ENCODE measurements around the gene ZNF580. TPM values are rescaled to one million over a fixed set of nuclear protein-coding genes. Genes with fewer than 3 reads are reported as not detected.

The ZNF580 gene
- total RNA-seq, 1 experiment from 2014 or later, result 38.5 TPM

DNA sequence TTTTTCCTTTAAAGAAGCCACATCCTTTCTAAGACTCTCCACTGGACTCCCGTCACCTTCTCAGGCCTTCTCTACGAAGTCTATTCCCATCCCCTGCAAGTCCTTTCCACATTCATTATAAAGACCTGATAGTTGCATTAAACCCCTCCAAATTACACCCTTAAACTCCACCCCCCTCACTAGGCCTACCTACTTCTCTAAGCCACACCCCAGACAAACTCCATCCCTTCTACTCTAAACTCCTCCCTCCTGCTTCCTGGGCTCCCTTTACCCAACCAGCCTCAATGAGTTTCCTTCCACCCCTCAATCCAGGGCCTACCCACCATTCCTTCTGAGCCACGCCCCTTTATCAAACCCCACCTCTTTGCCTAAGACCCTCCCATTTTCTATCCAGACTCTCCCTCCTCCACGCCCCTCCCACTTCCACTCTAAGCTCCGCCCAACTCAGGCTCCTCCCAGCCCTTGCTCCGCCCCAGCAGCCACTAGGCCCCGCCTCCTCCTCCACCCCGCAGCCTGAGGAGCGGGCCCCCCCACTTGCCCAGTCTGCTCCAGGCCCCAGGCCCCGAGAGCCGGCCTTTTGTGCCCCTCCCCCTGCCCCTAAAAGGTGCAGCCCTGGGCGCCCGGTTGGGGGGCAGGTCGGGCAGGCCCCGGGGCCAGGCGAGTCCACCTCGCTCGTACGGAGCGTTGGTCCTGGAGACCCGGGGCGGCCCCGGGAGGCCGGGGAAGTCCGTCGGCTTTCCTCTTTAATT lies 41.9 kb upstream of the ZNF580 start:
- Histone ChIP-seq H3K9me3 (no peaks in the 10 kb centered on the region), H3K27me3 (replicated peaks; ENCODE audit: control insufficient read depth, insufficient read depth, low read length) (no peaks in the 10 kb centered on the region), H3K36me3 (ENCODE audit: control insufficient read depth, insufficient read depth, low read length) (peaks cover 3% of the 10 kb centered on the region), H3K4me1 (peaks cover 5% of the 10 kb centered on the region), H3K4me3 (ENCODE audit: low read depth, low read length) (peak overlapping the region; percentile 70)
- peak overlapping the region; percentile 87 for H3K4me3 Mint-ChIP-seq (ENCODE audit: unreplicated experiment)
- BruUV-seq (replicated peaks), result no TSS peak
- peaks cover 59% of the 10 kb centered on the region for H3K36me3 Mint-ChIP-seq (ENCODE audit: insufficient read depth, unreplicated experiment)
- H3K27ac Mint-ChIP-seq (ENCODE audit: unreplicated experiment), result peak overlapping the region; percentile 98
- CTCF ChIA-PET, result interaction anchor here (0.6 to 2.0 kb wide), 12 partner anchors 12 to 511 kb away, joined by 3 to 14 read pairs (median 4); partner anchors contain the start of genes ZNF579 and ZNF784
- intact Hi-C loops (cut with micrococcal nuclease; ENCODE audit: unreplicated experiment), result loop anchor here (1.0 kb wide), 3 partner anchors 12 to 25 kb away; partner anchors contain the start of gene ZNF784
- H3K27me3 Mint-ChIP-seq (ENCODE audit: insufficient read depth, unreplicated experiment), result no peaks in the 10 kb centered on the region
- peaks cover 14% of the 10 kb centered on the region for H3K4me1 Mint-ChIP-seq (ENCODE audit: low read depth, unreplicated experiment)
- POLR2A ChIA-PET, result interaction anchor here (0.5 to 2.6 kb wide), 22 partner anchors 9 to 519 kb away, joined by 3 to 27 read pairs (median 4); partner anchors contain the start of genes HSPBP1, ISOC2, KMT5C and TMEM238
- DNase-seq, result peak; percentile 95 to 97
- no peak for TF ChIP-seq CTCF (IDR thresholded peaks at IDR 0.05; ENCODE audit: insufficient read depth in 1 of 2, low read depth in 1 of 2, low read length in 1 of 2, severe bottlenecking in 1 of 2, unreplicated experiment in 1 of 2)
- H3K9me3 Mint-ChIP-seq (ENCODE audit: unreplicated experiment), result peaks cover 9% of the 10 kb centered on the region

- no peaks in the 10 kb centered on the region for H3K27me3 Mint-ChIP-seq (ENCODE audit: insufficient read depth, unreplicated experiment)
- peak within 1 kb of the TSS; percentile 70 for H3K4me3 ChIP-seq (ENCODE audit: low read depth, low read length)
- DNase-seq, result peak; percentile 99
- H3K4me3 Mint-ChIP-seq (ENCODE audit: unreplicated experiment), result peak within 1 kb of the TSS; percentile 87
- CTCF ChIA-PET, result interaction anchor here (0.6 to 2.0 kb wide), 11 partner anchors 12 to 511 kb away, joined by 3 to 14 read pairs (median 4); partner anchors contain the start of gene ZNF579
- peaks cover 61% of the 10 kb centered on the region for H3K36me3 Mint-ChIP-seq (ENCODE audit: insufficient read depth, unreplicated experiment)
- H3K36me3 ChIP-seq (ENCODE audit: control insufficient read depth, insufficient read depth, low read length), result peaks cover 3% of the 10 kb centered on the region
- intact Hi-C loops (cut with micrococcal nuclease; ENCODE audit: unreplicated experiment), result loop anchor here (1.0 kb wide), 3 partner anchors 12 to 25 kb away; partner anchors contain the start of gene ZNF784
- H3K4me1 ChIP-seq, result peaks cover 5% of the 10 kb centered on the region
- no TSS peak for BruUV-seq (replicated peaks)
- peaks cover 14% of the 10 kb centered on the region for H3K4me1 Mint-ChIP-seq (ENCODE audit: low read depth, unreplicated experiment)
- no peak for TF ChIP-seq CTCF (IDR thresholded peaks at IDR 0.05; ENCODE audit: insufficient read depth in 1 of 2, low read depth in 1 of 2, low read length in 1 of 2, severe bottlenecking in 1 of 2, unreplicated experiment in 1 of 2)
- peak within 1 kb of the TSS; percentile 98 for H3K27ac Mint-ChIP-seq (ENCODE audit: unreplicated experiment)
- H3K27me3 ChIP-seq (replicated peaks; ENCODE audit: control insufficient read depth, insufficient read depth, low read length), result no peaks in the 10 kb centered on the region
- no peaks in the 10 kb centered on the region for H3K9me3 ChIP-seq
- POLR2A ChIA-PET, result interaction anchor here (0.5 to 2.6 kb wide), 27 partner anchors 9 to 1408 kb away, joined by 3 to 27 read pairs (median 4); partner anchors contain the start of genes HSPBP1, ISOC2, KMT5C and TMEM238
- peaks cover 9% of the 10 kb centered on the region for H3K9me3 Mint-ChIP-seq (ENCODE audit: unreplicated experiment)
Measured at GRCh38 chr19:55599468-55599841, 41.3 kb upstream of the ZNF580 start, which contains the start of gene FIZ1. TSS of gene FIZ1 (minus strand) at chr19:55599517. CDS start at chr19:55597865, 1,652 bp downstream.

All from Caco-2 (cell line).